GM12878 (cell line): Measurements from ENCODE around the gene C2orf68. TPM values are rescaled to one million over a fixed set of nuclear protein-coding genes. Genes with fewer than 3 reads are reported as not detected.

Experiments
- ATAC-seq: fragments of 200-7000 bp; cut with Tn5 transposase; 3 replicates; pipeline ENCODE4 v1.9.1; 2020; ENCODE audit warnings: mild to moderate bottlenecking, moderate library complexity
- BruUV-seq: library from RNA; stranded (reverse); fragments of 400-500 nt; replicated peaks from 2 replicates; lab custom pipeline; 2021; lab: Mats Ljungman, UMichigan
- CTCF ChIA-PET: fragments of 300-600 bp; sonication (Branson Sonifier 250); formaldehyde crosslinking; extraction: SDS; loops from one replicate; lab custom pipeline; 2021; ENCODE audit warnings: inconsistent platforms; lab: Yijun Ruan, JAX
- POLR2A ChIA-PET: fragments of 350-600 bp; formaldehyde crosslinking; extraction: SDS; loops from one replicate; lab custom pipeline; 2021; ENCODE audit warnings: inconsistent platforms; lab: Charles Lee
- RAD21 ChIA-PET: fragments of 300-600 bp; sonication (Branson Sonifier 250); formaldehyde crosslinking; loops from one replicate; lab custom pipeline; 2023; ENCODE audit warnings: antibody characterized with exemption; ENCODE audit not compliant: unreplicated experiment; lab: Charles Lee
- SMC1A ChIA-PET: fragments of 300-600 bp; sonication (Branson Sonifier 250); formaldehyde crosslinking; loops from one replicate; lab custom pipeline; 2023; ENCODE audit not compliant: unreplicated experiment, uncharacterized antibody; lab: Charles Lee
- DNase-seq: peaks from one replicate; pipeline ENCODE4 v3.0.0-alpha.2; 2011; ENCODE audit warnings: low read depth, low spot score
- FAIRE-seq: peaks from 3 replicates; lab custom pipeline; 2011; peaks lifted over from hg19 to GRCh38; lab: Jason Lieb, UNC
- H2AFZ ChIP-seq: 2 replicates; pipeline ENCODE4 v1.6.0; 2011; ENCODE audit warnings: low read depth, low read length, control low read depth; ENCODE audit not compliant: control insufficient read depth
- H3K27ac ChIP-seq: 2 replicates; pipeline ENCODE4 v1.5.1; 2011; ENCODE audit warnings: control low read depth; ENCODE audit not compliant: control insufficient read depth, insufficient read depth
- H3K27me3 ChIP-seq, 2 experiments: replicated peaks in 1 of 2; 2 replicates each; pipeline versions ENCODE4 v1.6.0 to v1.6.1; 2011; ENCODE audit warnings: low read length in 1 of 2; ENCODE audit not compliant: control insufficient read depth in 2 of 2, insufficient read depth in 2 of 2
- H3K36me3 ChIP-seq, 2 experiments: 2 replicates each; pipeline ENCODE4 v1.5.1; 2011; ENCODE audit warnings: low read length in 1 of 2; ENCODE audit not compliant: control insufficient read depth in 2 of 2, insufficient read depth in 2 of 2
- H3K4me1 ChIP-seq: 2 replicates; pipeline ENCODE4 v1.6.1; 2011; ENCODE audit warnings: mild to moderate bottlenecking, low read length, moderate library complexity, mixed read lengths; ENCODE audit not compliant: control insufficient read depth, insufficient read depth
- H3K4me2 ChIP-seq: 2 replicates; pipeline ENCODE4 v1.6.0; 2011; ENCODE audit warnings: control low read depth; ENCODE audit not compliant: control insufficient read depth, insufficient read depth
- H3K4me3 ChIP-seq: fragments of 200-600 bp; sonication (generic); 2 replicates; pipeline ENCODE4 v1.5.1; 2016
- H3K79me2 ChIP-seq: 2 replicates; pipeline ENCODE4 v1.6.0; 2011; ENCODE audit warnings: low read length; ENCODE audit not compliant: control insufficient read depth, insufficient read depth
- H3K9ac ChIP-seq: 2 replicates; pipeline ENCODE4 v1.8.0; 2011; ENCODE audit warnings: low read length, control low read depth, mixed read lengths; ENCODE audit not compliant: control insufficient read depth, insufficient read depth
- H3K9me3 ChIP-seq: replicated peaks from 3 replicates; pipeline ENCODE4 v1.5.1; 2011; ENCODE audit warnings: mild to moderate bottlenecking, low read length; ENCODE audit not compliant: control insufficient read depth, insufficient read depth
- H4K20me1 ChIP-seq: 2 replicates; pipeline ENCODE4 v1.6.0; 2011; ENCODE audit not compliant: control insufficient read depth, insufficient read depth
- BRCA1 ChIP-seq: IDR thresholded peaks from 2 replicates; pipeline ENCODE4 v1.6.1; 2011; ENCODE audit warnings: low read depth, low read length, improper control_type of control experiment
- CEBPZ ChIP-seq: fragments of 150-350 bp; IDR thresholded peaks from 2 replicates; pipeline ENCODE4 v1.6.1; 2016; ENCODE audit warnings: low read depth, low read length
- E4F1 ChIP-seq: fragments of 450-650 bp; IDR thresholded peaks from 2 replicates; pipeline ENCODE4 v1.6.1; 2018; ENCODE audit warnings: borderline replicate concordance, mild to moderate bottlenecking; ENCODE audit not compliant: partially characterized antibody
- HDAC6 ChIP-seq: fragments of 200-600 bp; sonication (generic); IDR thresholded peaks from one replicate; pipeline ENCODE4 v1.8.0; 2017; ENCODE audit warnings: antibody characterized with exemption; ENCODE audit not compliant: unreplicated experiment
- MYC ChIP-seq: IDR thresholded peaks from 2 replicates; pipeline ENCODE4 v1.6.1; 2011; ENCODE audit warnings: mild to moderate bottlenecking, low read length, moderate library complexity, inconsistent platforms; ENCODE audit not compliant: insufficient read depth, insufficient replicate concordance, insufficient read length, severe bottlenecking
- NFXL1 ChIP-seq: fragments of 450-650 bp; IDR thresholded peaks from 2 replicates; pipeline ENCODE4 v1.6.1; 2017; ENCODE audit warnings: antibody characterized with exemption, mild to moderate bottlenecking, borderline replicate concordance
- USF1 ChIP-seq: IDR thresholded peaks from 2 replicates; pipeline ENCODE4 v1.6.1; 2011; ENCODE audit warnings: borderline replicate concordance, low read depth, mild to moderate bottlenecking, moderate library complexity, mixed read lengths, low read length; ENCODE audit not compliant: insufficient read depth; ENCODE audit errors: extremely low read length
- YBX1 ChIP-seq: fragments of 450-650 bp; IDR thresholded peaks from 2 replicates; pipeline ENCODE4 v1.6.1; 2016; ENCODE audit warnings: antibody characterized with exemption
- YY1 ChIP-seq: IDR thresholded peaks from 2 replicates; pipeline ENCODE4 v1.6.1; 2011; ENCODE audit warnings: low read depth, mild to moderate bottlenecking, low read length
- WGBS: methylation state at CpG from one replicate; pipeline ENCODE4 v1.1.6; 2016; ENCODE audit warnings: low lambda C conversion rate; ENCODE audit not compliant: insufficient replicate concordance, insufficient coverage; ENCODE audit errors: missing lambda C conversion rate; 5-methylcytosine and 5-hydroxymethylcytosine counted together
- in situ Hi-C: fragments of 300-500 bp; cut with MboI; formaldehyde crosslinking; loops from 9 replicates; pipeline ENCODE4 v1.14.3; 2018; ENCODE audit warnings: mixed read lengths
- intact Hi-C: fragments of 100-400 bp; cut with micrococcal nuclease; formaldehyde crosslinking; loops from one replicate; pipeline ENCODE4 v1.14.2; 2022; ENCODE audit not compliant: unreplicated experiment
- polyA plus RNA-seq, 11 experiments: library from polyadenylated mRNA; depleted of rRNA in 4 of 11; unstranded in 6 of 11; stranded (reverse) in 5 of 11; fragments of >200 nt; fragmentation: Nextera tagmentation in 4 of 11; fragmentation: Illumina TruSeq in 1 of 11; extraction: Ambion mirVana in 4 of 11; extraction: Trizol in 1 of 11; gene quantifications; 1 replicate in 1 of 11; 2 replicates in 10 of 11; pipeline versions ENCODE4 v1.2.1 to v1.2.3, GENCODE V29; 2011 to 2016; ENCODE audit warnings: inconsistent platforms in 2 of 11, missing spikeins in 2 of 11, low read depth in 1 of 11
- total RNA-seq, 4 experiments: library from RNA; depleted of rRNA in 3 of 4; stranded (reverse); fragments of >200 nt in 3 of 4; fragmentation: Illumina TruSeq in 1 of 4; extraction: Trizol in 1 of 4; gene quantifications; 2 replicates each; pipeline versions ENCODE4 v1.2.1 to v1.2.3, GENCODE V29; 2013 to 2021
- TF ChIP-seq, protein P1 (sequence below): IDR thresholded peaks from 2 replicates; pipeline ENCODE4 v1.6.1; 2011; ENCODE audit warnings: mild to moderate bottlenecking, low read depth, low read length, moderate library complexity; ENCODE audit not compliant: insufficient replicate concordance

Gene C2orf68
- total and polyA plus RNA-seq, 10 of the 15 experiments (the other 5 are each of a cell fraction or from before 2014, with no cell fraction given): 12.7 to 56.1 (median 28.4) TPM

GRCh38 chr2:85601771-85602475, 9.9 kb downstream of the C2orf68 start:
- in situ Hi-C loops: no loop called here
- no peaks in the 10 kb centered on the region for H3K9me3 ChIP-seq
- BruUV-seq: no TSS peak
- H2AFZ ChIP-seq: peak overlapping the region; percentile 91
- H3K4me1 ChIP-seq: no peaks in the 10 kb centered on the region; the same call in 1 of the 2 replicates
- ChIA-PET SMC1A (interaction anchor here (0.7 kb wide), 1 partner anchor 245 kb away, joined by 3 read pairs; no protein-coding TSS in a partner anchor), POLR2A (interaction anchor here (0.9 to 1.9 kb wide), 4 partner anchors 9 to 103 kb away, joined by 3 to 10 read pairs (median 4); partner anchors contain the start of gene C2orf68), RAD21 (no interaction called here), CTCF (interaction anchor here (0.7 kb wide), 1 partner anchor 41 kb away, joined by 3 read pairs; the partner anchor contains the start of gene GGCX)
- H3K9ac ChIP-seq: peak overlapping the region; percentile 56; the same call in 1 of the 2 replicates
- intact Hi-C loops: loop anchor here (2.0 kb wide), 1 partner anchor 41 kb away; the partner anchor contains the start of gene GGCX
- H3K4me2 ChIP-seq: peak overlapping the region; percentile 95
- WGBS: 11% methylated on average over 32 of the region's 36 CpGs
- no peaks in the 10 kb centered on the region for H4K20me1 ChIP-seq
- no peaks in the 10 kb centered on the region for H3K27me3 ChIP-seq
- no peak for FAIRE-seq
- no peak for DNase-seq
- peaks cover 5% of the 10 kb centered on the region for H3K79me2 ChIP-seq
- no peak overlapping the region for H3K27ac ChIP-seq
- H3K4me3 ChIP-seq: peak overlapping the region; percentile 58; the same call in 1 of the 2 replicates
- ATAC-seq: peak; percentile 64
- H3K36me3 ChIP-seq: peaks cover 0 to 14% of the 10 kb centered on the region in 2 experiments; a peak in 3 of 4 replicates
- TF ChIP-seq YBX1 (no peak), BRCA1 (no peak), HDAC6 (peak; percentile 23), CEBPZ (no peak), NFXL1 (no peak), USF1 (peak; percentile 7), YY1 (no peak), MYC (no peak), E4F1 (no peak)
- TF ChIP-seq, protein P1, sequence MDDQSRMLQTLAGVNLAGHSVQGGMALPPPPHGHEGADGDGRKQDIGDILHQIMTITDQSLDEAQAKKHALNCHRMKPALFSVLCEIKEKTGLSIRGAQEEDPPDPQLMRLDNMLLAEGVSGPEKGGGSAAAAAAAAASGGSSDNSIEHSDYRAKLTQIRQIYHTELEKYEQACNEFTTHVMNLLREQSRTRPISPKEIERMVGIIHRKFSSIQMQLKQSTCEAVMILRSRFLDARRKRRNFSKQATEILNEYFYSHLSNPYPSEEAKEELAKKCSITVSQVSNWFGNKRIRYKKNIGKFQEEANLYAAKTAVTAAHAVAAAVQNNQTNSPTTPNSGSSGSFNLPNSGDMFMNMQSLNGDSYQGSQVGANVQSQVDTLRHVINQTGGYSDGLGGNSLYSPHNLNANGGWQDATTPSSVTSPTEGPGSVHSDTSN: no peak
